ENCODE measurements around the gene MYADM. TPM values are rescaled to one million over a fixed set of nuclear protein-coding genes. Genes with fewer than 3 reads are reported as not detected.

The MYADM gene
- polyA plus RNA-seq, 1 donor from 2014 or later: 2.5 TPM

- no peaks in the 10 kb centered on the region for H3K27me3 ChIP-seq (ENCODE audit: insufficient read depth, low read depth, low read length)
Observed at GRCh38 chr19:53905787-53906186, 38.1 kb downstream of the MYADM start.

GRCh38 chr19:53906211-53907192 is 38.8 kb downstream of the MYADM start:
- H3K9me3 ChIP-seq (ENCODE audit: low read length): no peaks in the 10 kb centered on the region
- peak overlapping the region; percentile 40 for H3K4me3 ChIP-seq (ENCODE audit: low read length)
- H3K36me3 ChIP-seq (ENCODE audit: insufficient read depth, low read length): no peaks in the 10 kb centered on the region
- H4K20me1 ChIP-seq (ENCODE audit: insufficient read depth): no peaks in the 10 kb centered on the region
- H3K79me2 ChIP-seq (replicated peaks; ENCODE audit: insufficient read depth, low read length): peaks cover 12% of the 10 kb centered on the region
- TF ChIP-seq RAD21 (conservative IDR thresholded peaks at IDR 0.05): peak; percentile 79
- no peak for TF ChIP-seq POLR2AphosphoS5 (IDR thresholded peaks at IDR 0.05)
- peak; percentile 88 for TF ChIP-seq CTCF (IDR thresholded peaks at IDR 0.05; ENCODE audit: poor library complexity, severe bottlenecking)
- TF ChIP-seq SMC3 (conservative IDR thresholded peaks at IDR 0.05; ENCODE audit: poor library complexity): peak; percentile 84
- no peak for TF ChIP-seq MXI1 (conservative IDR thresholded peaks at IDR 0.05; ENCODE audit: poor library complexity, severe bottlenecking)
- no peaks in the 10 kb centered on the region for H3K27me3 ChIP-seq (ENCODE audit: insufficient read depth, low read depth, low read length)
- H3K27ac ChIP-seq (ENCODE audit: low read length): no peak overlapping the region
- no peak overlapping the region for H2AFZ ChIP-seq (ENCODE audit: low read depth, low read length)
- H3K9ac ChIP-seq (ENCODE audit: low read length): no peak overlapping the region
- no peaks in the 10 kb centered on the region for H3K9me2 ChIP-seq (ENCODE audit: insufficient read depth, low read length)
- H3F3A ChIP-seq (ENCODE audit: insufficient read depth, low read length, poor library complexity, severe bottlenecking): no peaks in the 10 kb centered on the region
- no peak overlapping the region for H3K4me2 ChIP-seq (ENCODE audit: low read length)

More at GRCh38 chr19:53905787-53906186, 38.1 kb downstream of the MYADM start:
- no peaks in the 10 kb centered on the region for H3K36me3 ChIP-seq (ENCODE audit: insufficient read depth, low read length)
- peaks cover 5% of the 10 kb centered on the region for H3K79me2 ChIP-seq (replicated peaks; ENCODE audit: insufficient read depth, low read length)
- H2AFZ ChIP-seq (ENCODE audit: low read depth, low read length): no peak overlapping the region
- no peaks in the 10 kb centered on the region for H3F3A ChIP-seq (ENCODE audit: insufficient read depth, low read length, poor library complexity, severe bottlenecking)
- no peaks in the 10 kb centered on the region for H4K20me1 ChIP-seq (ENCODE audit: insufficient read depth)
- H3K27ac ChIP-seq (ENCODE audit: low read length): no peak overlapping the region
- no peak for TF ChIP-seq SMC3 (conservative IDR thresholded peaks at IDR 0.05; ENCODE audit: poor library complexity)
- no peak for TF ChIP-seq TAF1 (IDR thresholded peaks at IDR 0.05; ENCODE audit: low read depth)
- TF ChIP-seq EP300 (conservative IDR thresholded peaks at IDR 0.05; ENCODE audit: poor library complexity, severe bottlenecking): no peak
- no peak for TF ChIP-seq EZH2 (IDR thresholded peaks at IDR 0.05; ENCODE audit: borderline replicate concordance, insufficient read depth, low read length, poor library complexity, severe bottlenecking)
- no peak for TF ChIP-seq POLR2AphosphoS5 (IDR thresholded peaks at IDR 0.05)
- no peak for TF ChIP-seq RAD21 (conservative IDR thresholded peaks at IDR 0.05)
- TF ChIP-seq MXI1 (conservative IDR thresholded peaks at IDR 0.05; ENCODE audit: poor library complexity, severe bottlenecking): no peak
- no peak for TF ChIP-seq REST (IDR thresholded peaks at IDR 0.05; ENCODE audit: borderline replicate concordance)
- H3K4me3 ChIP-seq (ENCODE audit: low read length): no peak overlapping the region
- no peak overlapping the region for H3K4me2 ChIP-seq (ENCODE audit: low read length)
- no peaks in the 10 kb centered on the region for H3K9me3 ChIP-seq (ENCODE audit: low read length)
- no peaks in the 10 kb centered on the region for H3K9me2 ChIP-seq (ENCODE audit: insufficient read depth, low read length)
- no peak overlapping the region for H3K9ac ChIP-seq (ENCODE audit: low read length)

All from neural cell (in vitro differentiated cells).